Endothelial cell of umbilical vein (primary cell): ENCODE results near the gene FBXO21. TPM values are rescaled to one million over a fixed set of nuclear protein-coding genes. Genes with fewer than 3 reads are reported as not detected.

ENCODE experiments used
- BruUV-seq: library from RNA; stranded (reverse); fragments of 400-500 nt; replicated peaks from 2 replicates; lab custom pipeline; 2021; lab: Mats Ljungman, UMichigan
- CTCF ChIA-PET: fragments of 300-600, 350-600 bp; sonication (Branson Sonifier 250); formaldehyde crosslinking; loops from one replicate; lab custom pipeline; 2021; ENCODE audit warnings: antibody characterized with exemption, inconsistent platforms; lab: Charles Lee
- POLR2A ChIA-PET: fragments of 300-600, 350-600 bp; sonication (Branson Sonifier 250); formaldehyde crosslinking; loops from one replicate; lab custom pipeline; 2021; ENCODE audit warnings: antibody characterized with exemption, inconsistent platforms; lab: Charles Lee
- DNase-seq: peaks from one replicate; pipeline ENCODE4 v3.0.0-alpha.2; 2011; ENCODE audit warnings: low read depth, low spot score
- FAIRE-seq: peaks from 2 replicates; lab custom pipeline; 2011; peaks lifted over from hg19 to GRCh38; lab: Jason Lieb, UNC
- H2AFZ ChIP-seq: 2 replicates; pipeline ENCODE4 v1.6.0; 2012; ENCODE audit warnings: low read depth, low read length, control low read depth, inconsistent platforms
- H3K27ac ChIP-seq: 2 replicates; pipeline ENCODE4 v1.5.1; 2011; ENCODE audit warnings: low read depth, mild to moderate bottlenecking, control low read depth, low read length, moderate library complexity; ENCODE audit not compliant: insufficient read depth
- H3K27me3 ChIP-seq, 2 experiments: 2 replicates each; pipeline versions ENCODE4 v1.6.0 to v1.6.1; 2011; ENCODE audit warnings: low read length in 2 of 2, mixed read lengths in 1 of 2; ENCODE audit not compliant: control insufficient read depth in 2 of 2, insufficient read depth in 2 of 2
- H3K36me3 ChIP-seq, 2 experiments: 2 replicates in 1 of 2; 3 replicates in 1 of 2; pipeline ENCODE4 v1.5.1; 2011; ENCODE audit warnings: low read length in 2 of 2, mild to moderate bottlenecking in 1 of 2, moderate library complexity in 1 of 2; ENCODE audit not compliant: control insufficient read depth in 2 of 2, insufficient read depth in 2 of 2; ENCODE audit errors: extremely low read depth in 1 of 2
- H3K4me1 ChIP-seq: 3 replicates; pipeline ENCODE4 v1.5.1; 2011; ENCODE audit warnings: mild to moderate bottlenecking, low read length; ENCODE audit not compliant: control insufficient read depth, insufficient read depth; ENCODE audit errors: extremely low read depth
- H3K4me2 ChIP-seq: 2 replicates; pipeline ENCODE4 v1.6.1; 2011; ENCODE audit warnings: low read length, control low read depth, mixed read lengths; ENCODE audit not compliant: insufficient read depth
- H3K4me3 ChIP-seq, 3 experiments: fragments of 200-600 bp in 1 of 3; sonication (generic), shearing (Covaris generic) in 1 of 3; replicated peaks in 1 of 3; 2 replicates each; pipeline ENCODE4 v1.5.1; 2011 to 2016; ENCODE audit warnings: control low read depth in 3 of 3, low read length in 3 of 3, mild to moderate bottlenecking in 2 of 3, inconsistent platforms in 1 of 3, low read depth in 1 of 3, moderate library complexity in 1 of 3; ENCODE audit not compliant: insufficient read depth in 1 of 3
- H3K79me2 ChIP-seq: 2 replicates; pipeline ENCODE4 v1.6.0; 2012; ENCODE audit warnings: low read length, inconsistent platforms; ENCODE audit not compliant: control insufficient read depth, insufficient read depth
- H3K9ac ChIP-seq: replicated peaks from 2 replicates; pipeline ENCODE3; 2011; ENCODE audit warnings: low read length, control low read depth; ENCODE audit not compliant: insufficient read depth; ENCODE audit errors: extremely low read depth
- H3K9me1 ChIP-seq: replicated peaks from 3 replicates; pipeline ENCODE4 v1.6.0; 2011; ENCODE audit warnings: mild to moderate bottlenecking, low read length; ENCODE audit not compliant: control insufficient read depth, insufficient read depth; ENCODE audit errors: extremely low read depth
- H3K9me3 ChIP-seq: replicated peaks from 2 replicates; pipeline ENCODE4 v1.5.1; 2012; ENCODE audit warnings: low read length, inconsistent platforms; ENCODE audit not compliant: control insufficient read depth, insufficient read depth
- H4K20me1 ChIP-seq: replicated peaks from 2 replicates; pipeline ENCODE3; 2011; ENCODE audit warnings: mild to moderate bottlenecking, low read length; ENCODE audit not compliant: control insufficient read depth, insufficient read depth; ENCODE audit errors: extremely low read depth
- CTCF ChIP-seq, 2 donors: IDR thresholded peaks; 1 replicate in 1 of 2; 2 replicates in 1 of 2; pipeline ENCODE4 v1.5.1; 2011; ENCODE audit warnings: low read length in 2 of 2, mild to moderate bottlenecking in 2 of 2, moderate library complexity in 2 of 2, control low read depth in 1 of 2, inconsistent platforms in 1 of 2, low read depth in 1 of 2; ENCODE audit not compliant: insufficient read depth in 1 of 2; ENCODE audit errors: extremely low read depth in 1 of 2
- EZH2 ChIP-seq: IDR thresholded peaks from 2 replicates; pipeline ENCODE4 v1.6.1; 2012; ENCODE audit warnings: borderline replicate concordance, low read depth, mild to moderate bottlenecking, moderate library complexity, low read length, inconsistent platforms; ENCODE audit not compliant: severe bottlenecking
- FOS ChIP-seq: IDR thresholded peaks from 2 replicates; pipeline ENCODE4 v1.6.1; 2011; ENCODE audit warnings: mild to moderate bottlenecking, low read length, moderate library complexity, borderline replicate concordance; ENCODE audit not compliant: insufficient read depth
- GATA2 ChIP-seq: IDR thresholded peaks from 2 replicates; pipeline ENCODE4 v1.7.0; 2011; ENCODE audit warnings: low read depth, mild to moderate bottlenecking, moderate library complexity, mixed read lengths, low read length; ENCODE audit not compliant: insufficient read length, insufficient read depth
- JUN ChIP-seq: IDR thresholded peaks from 2 replicates; pipeline ENCODE4 v1.6.1; 2011; ENCODE audit warnings: borderline replicate concordance, low read depth; ENCODE audit not compliant: insufficient read length, insufficient read depth
- MAX ChIP-seq: IDR thresholded peaks from 2 replicates; pipeline ENCODE4 v1.6.1; 2011; ENCODE audit not compliant: insufficient read depth, insufficient read length
- MYC ChIP-seq: IDR thresholded peaks from one replicate; pipeline ENCODE4 v1.6.1; 2011; ENCODE audit warnings: mild to moderate bottlenecking, low read depth, low read length
- POLR2A ChIP-seq: IDR thresholded peaks from 2 replicates; pipeline ENCODE4 v1.6.1; 2012; ENCODE audit warnings: low read depth, mild to moderate bottlenecking, control low read depth, low read length
- POLR2AphosphoS5 ChIP-seq: IDR thresholded peaks from 2 replicates; pipeline ENCODE4 v1.6.1; 2012; ENCODE audit warnings: low read depth, mild to moderate bottlenecking, control low read depth, low read length, moderate library complexity; ENCODE audit not compliant: insufficient read depth
- dilution Hi-C: fragments of 300-500 bp; cut with MboI; formaldehyde crosslinking; loops from one replicate; pipeline ENCODE4 v1.15.0; 2019; ENCODE audit warnings: low sequenced_read_pairs; ENCODE audit not compliant: extremely low pct_ligation_motif_present
- intact Hi-C: fragments of 100-400 bp; cut with micrococcal nuclease; formaldehyde crosslinking; loops from one replicate; pipeline ENCODE4 v1.10.0; 2022
- polyA plus RNA-seq, 4 experiments: library from polyadenylated mRNA; depleted of rRNA in 3 of 4; stranded (reverse) in 3 of 4; unstranded in 1 of 4; fragments of >200 nt; gene quantifications; 2 replicates each; pipeline versions ENCODE4 v1.2.1 to v1.2.3, GENCODE V29; 2011 to 2012; ENCODE audit warnings: missing spikeins in 1 of 4
- total RNA-seq: library from RNA; stranded (reverse); gene quantifications from 2 replicates; pipeline ENCODE4 v1.2.3, GENCODE V29; 2021

The FBXO21 gene
- total and polyA plus RNA-seq, 2 donors (not counting 3 experiments of a cell fraction or from before 2014, with no cell fraction given) = 41.6 to 66.7 TPM

- ChIA-PET POLR2A (no interaction called here), CTCF (interaction anchor here (1.9 kb wide), 1 partner anchor 9 kb away, joined by 9 read pairs; no protein-coding TSS in a partner anchor)
- dilution Hi-C loops (no loop called here), intact Hi-C loops (no loop called here)
- no peak for FAIRE-seq
- H2AFZ ChIP-seq = no peak overlapping the region
- H3K4me3 ChIP-seq = no peak overlapping the region
- H3K4me1 ChIP-seq = no peaks in the 10 kb centered on the region
- no TSS peak for BruUV-seq
- no peak overlapping the region for H3K9ac ChIP-seq
- no peak for TF ChIP-seq JUN
- TF ChIP-seq EZH2 = no peak
- TF ChIP-seq MYC = no peak
- no peak for TF ChIP-seq GATA2
- no peak for TF ChIP-seq FOS
- H3K4me2 ChIP-seq = no peak overlapping the region
- DNase-seq = no peak
- peaks cover 0 to 14% of the 10 kb centered on the region in 2 experiments for H3K36me3 ChIP-seq
- H3K9me3 ChIP-seq = no peaks in the 10 kb centered on the region
- H3K27ac ChIP-seq = no peak overlapping the region
- H3K79me2 ChIP-seq = no peaks in the 10 kb centered on the region
- no peaks in the 10 kb centered on the region for H3K9me1 ChIP-seq
- no peaks in the 10 kb centered on the region for H3K27me3 ChIP-seq
- no peaks in the 10 kb centered on the region for H4K20me1 ChIP-seq
These were observed 48.2 kb downstream of the FBXO21 start for GRCh38 chr12:117142094-117142493.

DNA sequence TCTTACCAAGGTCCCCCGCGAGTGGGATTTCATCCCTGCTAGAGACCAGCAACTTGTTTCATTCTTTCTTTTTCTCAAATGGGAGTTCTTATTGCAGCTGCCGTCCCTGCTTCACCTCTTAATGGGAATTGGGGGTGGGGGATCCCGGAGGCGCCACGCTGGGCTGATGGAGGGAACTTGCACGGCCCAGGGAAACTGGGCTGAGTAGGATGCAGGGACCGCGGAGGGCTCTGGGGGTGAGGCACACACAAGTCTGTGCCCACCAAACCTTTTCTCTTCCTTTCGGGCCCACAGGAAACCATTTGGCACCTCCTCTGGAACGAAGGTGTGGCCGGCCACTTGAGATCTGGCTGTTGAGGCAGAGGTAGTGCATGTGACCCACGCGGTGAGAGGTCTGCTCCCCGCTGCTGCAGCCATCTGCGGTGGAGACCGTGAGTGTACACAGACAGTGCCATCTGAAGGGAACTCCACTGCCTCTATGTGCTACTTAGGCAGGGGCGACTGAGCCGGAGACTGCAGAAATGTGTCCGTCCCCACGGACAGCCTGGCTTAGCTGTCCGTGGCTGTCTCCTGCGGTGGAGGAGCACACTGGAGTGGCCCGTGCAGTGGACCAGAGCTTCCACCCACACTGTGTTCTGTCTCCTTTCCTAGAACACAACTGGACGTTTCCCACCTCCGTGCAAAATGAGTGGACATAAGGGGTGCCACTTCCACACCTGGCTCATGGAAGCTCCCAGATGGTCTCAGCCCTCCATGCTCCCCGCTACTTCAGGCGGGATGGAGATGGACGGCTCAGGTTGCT is 49.0 kb downstream of the FBXO21 start:
- Histone ChIP-seq H3K4me1 (no peaks in the 10 kb centered on the region), H3K4me3 (no peak overlapping the region), H3K27me3 (no peaks in the 10 kb centered on the region), H3K9me1 (no peaks in the 10 kb centered on the region), H3K9me3 (no peaks in the 10 kb centered on the region), H3K9ac (no peak overlapping the region), H4K20me1 (no peaks in the 10 kb centered on the region), H3K36me3 (peaks cover 0 to 13% of the 10 kb centered on the region in 2 experiments), H3K27ac (no peak overlapping the region), H3K79me2 (no peaks in the 10 kb centered on the region), H2AFZ (no peak overlapping the region), H3K4me2 (no peak overlapping the region)
- BruUV-seq = no TSS peak
- intact Hi-C loops = no loop called here
- no peak for TF ChIP-seq EZH2
- no peak for TF ChIP-seq GATA2
- no peak for TF ChIP-seq JUN
- TF ChIP-seq MYC = no peak
- TF ChIP-seq MAX = no peak
- TF ChIP-seq POLR2A = no peak
- TF ChIP-seq CTCF (IDR thresholded peaks at IDR 0.05; ENCODE audit: extremely low read depth in 1 of 2, insufficient read depth in 1 of 2, low read depth in 1 of 2, low read length in 2 of 2) = no peak
- no peak for TF ChIP-seq POLR2AphosphoS5
- DNase-seq = no peak
- ChIA-PET POLR2A (no interaction called here), CTCF (interaction anchor here (1.9 kb wide), 1 partner anchor 10 kb away, joined by 9 read pairs; no protein-coding TSS in a partner anchor)
- no peak for FAIRE-seq
- dilution Hi-C loops = no loop called here
